ENCODE measurements around the gene CEP72. TPM values are rescaled to one million over a fixed set of nuclear protein-coding genes. Genes with fewer than 3 reads are reported as not detected.

Gene CEP72
- total and polyA plus RNA-seq, 10 of the 15 experiments (the other 5 are each of a cell fraction or from before 2014, with no cell fraction given), result 0.35 to 13.5 (median 8.3) TPM

- H3K36me3 ChIP-seq (ENCODE audit: control insufficient read depth in 2 of 2, insufficient read depth in 2 of 2, low read length in 1 of 2), result peaks cover 11 to 42% of the 10 kb centered on the region in 2 experiments; a peak in 3 of 4 replicates
- no peak overlapping the region for H3K9ac ChIP-seq (ENCODE audit: control insufficient read depth, insufficient read depth, low read length)
- H3K9me3 ChIP-seq (replicated peaks; ENCODE audit: control insufficient read depth, insufficient read depth, low read length), result no peaks in the 10 kb centered on the region; the same call in 2 of the 3 replicates
- POLR2A ChIA-PET, result no interaction called here
- no peak overlapping the region for H3K4me3 ChIP-seq
- no peaks in the 10 kb centered on the region for H3K79me2 ChIP-seq (ENCODE audit: control insufficient read depth, insufficient read depth, low read length)
- SMC1A ChIA-PET (ENCODE audit: uncharacterized antibody, unreplicated experiment), result no interaction called here
- intact Hi-C loops (cut with micrococcal nuclease; ENCODE audit: unreplicated experiment) (no loop called here), in situ Hi-C loops (cut with MboI) (no loop called here)
- no peaks in the 10 kb centered on the region for H3K27me3 ChIP-seq (replicated peaks in 1 of 2; ENCODE audit: control insufficient read depth in 2 of 2, insufficient read depth in 2 of 2, low read length in 1 of 2)
- DNase-seq (ENCODE audit: low read depth, low spot score) (no peak), FAIRE-seq (no peak), ATAC-seq (no peak)
- no peaks in the 10 kb centered on the region for H4K20me1 ChIP-seq (ENCODE audit: control insufficient read depth, insufficient read depth)
- 93% methylated on average over 28 of the region's 29 CpGs for WGBS (ENCODE audit: insufficient coverage, insufficient replicate concordance, low lambda C conversion rate, missing lambda C conversion rate)
- TF ChIP-seq KAT2A (conservative IDR thresholded peaks at IDR 0.05; ENCODE audit: control insufficient read depth, low read depth, low read length), result no peak
- no peak for TF ChIP-seq RCOR1 (conservative IDR thresholded peaks at IDR 0.05; ENCODE audit: low read depth, low read length)
- no peak for TF ChIP-seq ETV6 (conservative IDR thresholded peaks at IDR 0.05 in 1 of 2, IDR thresholded peaks at IDR 0.05 in 1 of 2; ENCODE audit: borderline replicate concordance in 1 of 2, low read depth in 1 of 2)
- TF ChIP-seq CEBPZ (IDR thresholded peaks at IDR 0.05; ENCODE audit: low read depth, low read length), result no peak
- no peak for TF ChIP-seq CHD2 (IDR thresholded peaks at IDR 0.05; ENCODE audit: borderline replicate concordance, low read depth, low read length)
- no peak for TF ChIP-seq MEF2A (IDR thresholded peaks at IDR 0.05; ENCODE audit: insufficient read depth, low read depth, low read length)
- no peak for TF ChIP-seq USF1 (IDR thresholded peaks at IDR 0.05; ENCODE audit: borderline replicate concordance, extremely low read length, insufficient read depth, low read depth, low read length)
- TF ChIP-seq, protein P1, sequence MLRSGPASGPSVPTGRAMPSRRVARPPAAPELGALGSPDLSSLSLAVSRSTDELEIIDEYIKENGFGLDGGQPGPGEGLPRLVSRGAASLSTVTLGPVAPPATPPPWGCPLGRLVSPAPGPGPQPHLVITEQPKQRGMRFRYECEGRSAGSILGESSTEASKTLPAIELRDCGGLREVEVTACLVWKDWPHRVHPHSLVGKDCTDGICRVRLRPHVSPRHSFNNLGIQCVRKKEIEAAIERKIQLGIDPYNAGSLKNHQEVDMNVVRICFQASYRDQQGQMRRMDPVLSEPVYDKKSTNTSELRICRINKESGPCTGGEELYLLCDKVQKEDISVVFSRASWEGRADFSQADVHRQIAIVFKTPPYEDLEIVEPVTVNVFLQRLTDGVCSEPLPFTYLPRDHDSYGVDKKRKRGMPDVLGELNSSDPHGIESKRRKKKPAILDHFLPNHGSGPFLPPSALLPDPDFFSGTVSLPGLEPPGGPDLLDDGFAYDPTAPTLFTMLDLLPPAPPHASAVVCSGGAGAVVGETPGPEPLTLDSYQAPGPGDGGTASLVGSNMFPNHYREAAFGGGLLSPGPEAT (IDR thresholded peaks at IDR 0.05; ENCODE audit: low read depth), result no peak
- no peak for TF ChIP-seq PML (IDR thresholded peaks at IDR 0.05; ENCODE audit: low read length)
- no peak for TF ChIP-seq TCF7 (IDR thresholded peaks at IDR 0.05; ENCODE audit: borderline replicate concordance)
- BruUV-seq (replicated peaks), result no TSS peak
- no peak overlapping the region for H3K27ac ChIP-seq (ENCODE audit: control insufficient read depth, insufficient read depth)
- peaks cover 3% of the 10 kb centered on the region; the same call in 1 of the 2 replicates for H3K4me1 ChIP-seq (ENCODE audit: control insufficient read depth, insufficient read depth, low read length)
- no peak overlapping the region for H2AFZ ChIP-seq (ENCODE audit: control insufficient read depth, low read depth, low read length)
- RAD21 ChIA-PET (ENCODE audit: unreplicated experiment), result no interaction called here
- CTCF ChIA-PET, result no interaction called here
- H3K4me2 ChIP-seq (ENCODE audit: control insufficient read depth, insufficient read depth), result no peak overlapping the region
Observed at GRCh38 chr5:638501-639252, 26.5 kb downstream of the CEP72 start.

Data from GM12878 (cell line).